GM12878 (cell line): ENCODE measurements around the gene JMJD6. TPM values are rescaled to one million over a fixed set of nuclear protein-coding genes. Genes with fewer than 3 reads are reported as not detected.

Source experiments
- ATAC-seq: fragments of 200-7000 bp; cut with Tn5 transposase; 3 replicates; pipeline ENCODE4 v1.9.1; 2020; ENCODE audit warnings: mild to moderate bottlenecking, moderate library complexity
- BruUV-seq: library from RNA; stranded (reverse); fragments of 400-500 nt; replicated peaks from 2 replicates; lab custom pipeline; 2021; lab: Mats Ljungman, UMichigan
- CTCF ChIA-PET: fragments of 300-600 bp; sonication (Branson Sonifier 250); formaldehyde crosslinking; extraction: SDS; loops from one replicate; lab custom pipeline; 2021; ENCODE audit warnings: inconsistent platforms; lab: Yijun Ruan, JAX
- POLR2A ChIA-PET: fragments of 350-600 bp; formaldehyde crosslinking; extraction: SDS; loops from one replicate; lab custom pipeline; 2021; ENCODE audit warnings: inconsistent platforms; lab: Charles Lee
- RAD21 ChIA-PET: fragments of 300-600 bp; sonication (Branson Sonifier 250); formaldehyde crosslinking; loops from one replicate; lab custom pipeline; 2023; ENCODE audit warnings: antibody characterized with exemption; ENCODE audit not compliant: unreplicated experiment; lab: Charles Lee
- SMC1A ChIA-PET: fragments of 300-600 bp; sonication (Branson Sonifier 250); formaldehyde crosslinking; loops from one replicate; lab custom pipeline; 2023; ENCODE audit not compliant: unreplicated experiment, uncharacterized antibody; lab: Charles Lee
- DNase-seq: peaks from one replicate; pipeline ENCODE4 v3.0.0-alpha.2; 2011; ENCODE audit warnings: low read depth, low spot score
- FAIRE-seq: peaks from 3 replicates; lab custom pipeline; 2011; peaks lifted over from hg19 to GRCh38; lab: Jason Lieb, UNC
- H2AFZ ChIP-seq: 2 replicates; pipeline ENCODE4 v1.6.0; 2011; ENCODE audit warnings: low read depth, low read length, control low read depth; ENCODE audit not compliant: control insufficient read depth
- H3K27ac ChIP-seq: 2 replicates; pipeline ENCODE4 v1.5.1; 2011; ENCODE audit warnings: control low read depth; ENCODE audit not compliant: control insufficient read depth, insufficient read depth
- H3K27me3 ChIP-seq, 2 experiments: replicated peaks in 1 of 2; 2 replicates each; pipeline versions ENCODE4 v1.6.0 to v1.6.1; 2011; ENCODE audit warnings: low read length in 1 of 2; ENCODE audit not compliant: control insufficient read depth in 2 of 2, insufficient read depth in 2 of 2
- H3K36me3 ChIP-seq, 2 experiments: 2 replicates each; pipeline ENCODE4 v1.5.1; 2011; ENCODE audit warnings: low read length in 1 of 2; ENCODE audit not compliant: control insufficient read depth in 2 of 2, insufficient read depth in 2 of 2
- H3K4me1 ChIP-seq: 2 replicates; pipeline ENCODE4 v1.6.1; 2011; ENCODE audit warnings: mild to moderate bottlenecking, low read length, moderate library complexity, mixed read lengths; ENCODE audit not compliant: control insufficient read depth, insufficient read depth
- H3K4me2 ChIP-seq: 2 replicates; pipeline ENCODE4 v1.6.0; 2011; ENCODE audit warnings: control low read depth; ENCODE audit not compliant: control insufficient read depth, insufficient read depth
- H3K4me3 ChIP-seq: fragments of 200-600 bp; sonication (generic); 2 replicates; pipeline ENCODE4 v1.5.1; 2016
- H3K79me2 ChIP-seq: 2 replicates; pipeline ENCODE4 v1.6.0; 2011; ENCODE audit warnings: low read length; ENCODE audit not compliant: control insufficient read depth, insufficient read depth
- H3K9ac ChIP-seq: 2 replicates; pipeline ENCODE4 v1.8.0; 2011; ENCODE audit warnings: low read length, control low read depth, mixed read lengths; ENCODE audit not compliant: control insufficient read depth, insufficient read depth
- H3K9me3 ChIP-seq: replicated peaks from 3 replicates; pipeline ENCODE4 v1.5.1; 2011; ENCODE audit warnings: mild to moderate bottlenecking, low read length; ENCODE audit not compliant: control insufficient read depth, insufficient read depth
- H4K20me1 ChIP-seq: 2 replicates; pipeline ENCODE4 v1.6.0; 2011; ENCODE audit not compliant: control insufficient read depth, insufficient read depth
- CREM ChIP-seq: IDR thresholded peaks from 2 replicates; pipeline ENCODE4 v1.6.1; 2014; ENCODE audit warnings: antibody characterized with exemption, low read depth
- EP300 ChIP-seq, 2 experiments: fragments of 150-350 bp in 1 of 2; IDR thresholded peaks; 2 replicates each; pipeline ENCODE4 v1.6.1; 2011 to 2012; ENCODE audit warnings: low read depth in 2 of 2, low read length in 2 of 2, borderline replicate concordance in 1 of 2, improper control_type of control experiment in 1 of 2, inconsistent platforms in 1 of 2; ENCODE audit not compliant: control insufficient read depth in 1 of 2
- NFXL1 ChIP-seq: fragments of 450-650 bp; IDR thresholded peaks from 2 replicates; pipeline ENCODE4 v1.6.1; 2017; ENCODE audit warnings: antibody characterized with exemption, mild to moderate bottlenecking, borderline replicate concordance
- NFYB ChIP-seq: IDR thresholded peaks from 2 replicates; pipeline ENCODE4 v1.6.1; 2011; ENCODE audit warnings: low read depth, mild to moderate bottlenecking, low read length, improper control_type of control experiment, moderate library complexity; ENCODE audit not compliant: insufficient read depth
- NR2C2 ChIP-seq: IDR thresholded peaks from 2 replicates; pipeline ENCODE4 v1.6.1; 2011; ENCODE audit warnings: borderline replicate concordance, low read depth; ENCODE audit not compliant: control insufficient read depth, insufficient read length
- RUNX3 ChIP-seq: IDR thresholded peaks from 2 replicates; pipeline ENCODE4 v1.6.1; 2012; ENCODE audit warnings: low read length, inconsistent platforms
- STAT3 ChIP-seq: IDR thresholded peaks from 2 replicates; pipeline ENCODE4 v1.6.1; 2011; ENCODE audit warnings: low read depth, low read length, improper control_type of control experiment
- TAF1 ChIP-seq: IDR thresholded peaks from 2 replicates; pipeline ENCODE4 v1.6.1; 2011; ENCODE audit warnings: mild to moderate bottlenecking, low read depth, low read length, borderline replicate concordance
- WGBS: methylation state at CpG from one replicate; pipeline ENCODE4 v1.1.6; 2016; ENCODE audit warnings: low lambda C conversion rate; ENCODE audit not compliant: insufficient replicate concordance, insufficient coverage; ENCODE audit errors: missing lambda C conversion rate; 5-methylcytosine and 5-hydroxymethylcytosine counted together
- in situ Hi-C: fragments of 300-500 bp; cut with MboI; formaldehyde crosslinking; loops from 9 replicates; pipeline ENCODE4 v1.14.3; 2018; ENCODE audit warnings: mixed read lengths
- intact Hi-C: fragments of 100-400 bp; cut with micrococcal nuclease; formaldehyde crosslinking; loops from one replicate; pipeline ENCODE4 v1.14.2; 2022; ENCODE audit not compliant: unreplicated experiment
- polyA plus RNA-seq, 11 experiments: library from polyadenylated mRNA; depleted of rRNA in 4 of 11; unstranded in 6 of 11; stranded (reverse) in 5 of 11; fragments of >200 nt; fragmentation: Nextera tagmentation in 4 of 11; fragmentation: Illumina TruSeq in 1 of 11; extraction: Ambion mirVana in 4 of 11; extraction: Trizol in 1 of 11; gene quantifications; 1 replicate in 1 of 11; 2 replicates in 10 of 11; pipeline versions ENCODE4 v1.2.1 to v1.2.3, GENCODE V29; 2011 to 2016; ENCODE audit warnings: inconsistent platforms in 2 of 11, missing spikeins in 2 of 11, low read depth in 1 of 11
- total RNA-seq, 4 experiments: library from RNA; depleted of rRNA in 3 of 4; stranded (reverse); fragments of >200 nt in 3 of 4; fragmentation: Illumina TruSeq in 1 of 4; extraction: Trizol in 1 of 4; gene quantifications; 2 replicates each; pipeline versions ENCODE4 v1.2.1 to v1.2.3, GENCODE V29; 2013 to 2021
- TF ChIP-seq, protein P1 (sequence below): fragments of 450-650 bp; IDR thresholded peaks from 2 replicates; pipeline ENCODE4 v1.6.1; 2016; ENCODE audit warnings: mild to moderate bottlenecking, moderate library complexity, borderline replicate concordance
- TF ChIP-seq, protein P2 (sequence below): fragments of 450-650 bp; IDR thresholded peaks from 2 replicates; pipeline ENCODE4 v1.6.1; 2016; ENCODE audit warnings: mild to moderate bottlenecking

The JMJD6 gene
- total and polyA plus RNA-seq, 10 of the 15 experiments (the other 5 are each of a cell fraction or from before 2014, with no cell fraction given): 1.2 to 36.0 (median 22.2) TPM

DNA sequence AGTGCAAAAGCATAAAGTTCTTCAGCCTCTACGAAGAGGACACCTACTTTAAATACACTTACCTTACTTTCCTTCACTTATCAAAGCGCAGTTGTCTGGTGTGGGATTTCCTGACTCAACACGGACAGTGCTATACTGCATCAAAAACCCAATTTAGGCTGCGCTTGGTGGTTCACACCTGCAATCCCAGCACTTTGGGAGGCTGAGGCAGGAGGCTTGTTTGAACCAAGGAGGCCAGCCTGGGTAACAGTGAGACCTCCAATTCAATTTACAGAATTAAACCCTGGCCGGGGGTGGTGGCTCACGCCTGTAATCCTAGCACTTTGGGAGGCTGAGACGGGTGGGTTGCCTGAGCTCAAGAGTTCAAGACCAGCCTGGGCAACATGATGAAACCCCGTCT lies 4.1 kb downstream of the JMJD6 start:
- in situ Hi-C loops: no loop called here
- POLR2A ChIA-PET: interaction anchor here (0.6 to 1.9 kb wide), 4 partner anchors 10 to 891 kb away, joined by 3 to 5 read pairs (median 3); no protein-coding TSS in a partner anchor

More for the DNA sequence above, 4.1 kb downstream of the JMJD6 start:
- no peak overlapping the region for H2AFZ ChIP-seq
- DNase-seq: no peak
- H3K36me3 ChIP-seq: peaks cover 12 to 32% of the 10 kb centered on the region in 2 experiments
- WGBS: 89% methylated on average over 8 of the region's 8 CpGs
- H3K9ac ChIP-seq: no peak overlapping the region
- H3K27ac ChIP-seq: no peak overlapping the region
- ChIA-PET CTCF (interaction anchor here (1.1 kb wide), 1 partner anchor 9 kb away, joined by 3 read pairs; no protein-coding TSS in a partner anchor), SMC1A (interaction anchor here (1.5 kb wide), 1 partner anchor 9 kb away, joined by 3 read pairs; no protein-coding TSS in a partner anchor), RAD21 (no interaction called here)
- TF ChIP-seq STAT3 (no peak), NFYB (no peak), NR2C2 (no peak), CREM (no peak), RUNX3 (no peak), EP300 (IDR thresholded peaks at IDR 0.05; ENCODE audit: borderline replicate concordance in 1 of 2, control insufficient read depth in 1 of 2, low read depth in 2 of 2, low read length in 2 of 2) (no peak), TAF1 (no peak), NFXL1 (no peak)
- TF ChIP-seq, protein P1, sequence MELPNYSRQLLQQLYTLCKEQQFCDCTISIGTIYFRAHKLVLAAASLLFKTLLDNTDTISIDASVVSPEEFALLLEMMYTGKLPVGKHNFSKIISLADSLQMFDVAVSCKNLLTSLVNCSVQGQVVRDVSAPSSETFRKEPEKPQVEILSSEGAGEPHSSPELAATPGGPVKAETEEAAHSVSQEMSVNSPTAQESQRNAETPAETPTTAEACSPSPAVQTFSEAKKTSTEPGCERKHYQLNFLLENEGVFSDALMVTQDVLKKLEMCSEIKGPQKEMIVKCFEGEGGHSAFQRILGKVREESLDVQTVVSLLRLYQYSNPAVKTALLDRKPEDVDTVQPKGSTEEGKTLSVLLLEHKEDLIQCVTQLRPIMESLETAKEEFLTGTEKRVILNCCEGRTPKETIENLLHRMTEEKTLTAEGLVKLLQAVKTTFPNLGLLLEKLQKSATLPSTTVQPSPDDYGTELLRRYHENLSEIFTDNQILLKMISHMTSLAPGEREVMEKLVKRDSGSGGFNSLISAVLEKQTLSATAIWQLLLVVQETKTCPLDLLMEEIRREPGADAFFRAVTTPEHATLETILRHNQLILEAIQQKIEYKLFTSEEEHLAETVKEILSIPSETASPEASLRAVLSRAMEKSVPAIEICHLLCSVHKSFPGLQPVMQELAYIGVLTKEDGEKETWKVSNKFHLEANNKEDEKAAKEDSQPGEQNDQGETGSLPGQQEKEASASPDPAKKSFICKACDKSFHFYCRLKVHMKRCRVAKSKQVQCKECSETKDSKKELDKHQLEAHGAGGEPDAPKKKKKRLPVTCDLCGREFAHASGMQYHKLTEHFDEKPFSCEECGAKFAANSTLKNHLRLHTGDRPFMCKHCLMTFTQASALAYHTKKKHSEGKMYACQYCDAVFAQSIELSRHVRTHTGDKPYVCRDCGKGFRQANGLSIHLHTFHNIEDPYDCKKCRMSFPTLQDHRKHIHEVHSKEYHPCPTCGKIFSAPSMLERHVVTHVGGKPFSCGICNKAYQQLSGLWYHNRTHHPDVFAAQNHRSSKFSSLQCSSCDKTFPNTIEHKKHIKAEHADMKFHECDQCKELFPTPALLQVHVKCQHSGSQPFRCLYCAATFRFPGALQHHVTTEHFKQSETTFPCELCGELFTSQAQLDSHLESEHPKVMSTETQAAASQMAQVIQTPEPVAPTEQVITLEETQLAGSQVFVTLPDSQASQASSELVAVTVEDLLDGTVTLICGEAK: no peak
- TF ChIP-seq, protein P2, sequence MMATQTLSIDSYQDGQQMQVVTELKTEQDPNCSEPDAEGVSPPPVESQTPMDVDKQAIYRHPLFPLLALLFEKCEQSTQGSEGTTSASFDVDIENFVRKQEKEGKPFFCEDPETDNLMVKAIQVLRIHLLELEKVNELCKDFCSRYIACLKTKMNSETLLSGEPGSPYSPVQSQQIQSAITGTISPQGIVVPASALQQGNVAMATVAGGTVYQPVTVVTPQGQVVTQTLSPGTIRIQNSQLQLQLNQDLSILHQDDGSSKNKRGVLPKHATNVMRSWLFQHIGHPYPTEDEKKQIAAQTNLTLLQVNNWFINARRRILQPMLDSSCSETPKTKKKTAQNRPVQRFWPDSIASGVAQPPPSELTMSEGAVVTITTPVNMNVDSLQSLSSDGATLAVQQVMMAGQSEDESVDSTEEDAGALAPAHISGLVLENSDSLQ: no peak
- H3K9me3 ChIP-seq: no peaks in the 10 kb centered on the region
- H3K4me1 ChIP-seq: no peaks in the 10 kb centered on the region
- H3K4me3 ChIP-seq: no peak overlapping the region
- intact Hi-C loops: no loop called here
- peak overlapping the region; percentile 18; the same call in 1 of the 2 replicates for H3K4me2 ChIP-seq
- no peak for ATAC-seq
- H4K20me1 ChIP-seq: no peaks in the 10 kb centered on the region
- FAIRE-seq: no peak
- H3K27me3 ChIP-seq: no peaks in the 10 kb centered on the region
- no TSS peak for BruUV-seq
- peaks cover 37% of the 10 kb centered on the region for H3K79me2 ChIP-seq
